HepG2 (cell line): ENCODE data around the gene RPL31. TPM values are rescaled to one million over a fixed set of nuclear protein-coding genes. Genes with fewer than 3 reads are reported as not detected.

Source experiments
- ATAC-seq: fragments of 200-7000 bp; cut with Tn5 transposase; 3 replicates; pipeline ENCODE4 v1.9.1; 2020; ENCODE audit warnings: mild to moderate bottlenecking, moderate library complexity
- BruUV-seq: library from RNA; stranded (reverse); fragments of 400-500 nt; replicated peaks from 2 replicates; lab custom pipeline; 2021; lab: Mats Ljungman, UMichigan
- CTCF ChIA-PET: fragments of 300-600 bp; formaldehyde crosslinking; extraction: SDS; loops from one replicate; lab custom pipeline; 2021; ENCODE audit warnings: low total read pairs, inconsistent platforms, low intra/inter-chr PET ratio; lab: Yijun Ruan, JAX
- POLR2A ChIA-PET: fragments of 350-600 bp; sonication (Branson Sonifier 250); formaldehyde crosslinking; loops from one replicate; lab custom pipeline; 2020; ENCODE audit warnings: antibody characterized with exemption, inconsistent platforms; lab: Yijun Ruan, JAX
- DNase-seq: peaks from one replicate; pipeline ENCODE4 v3.0.0-alpha.2; 2015; ENCODE audit warnings: low spot score
- FAIRE-seq: peaks from 3 replicates; lab custom pipeline; 2011; peaks lifted over from hg19 to GRCh38; lab: Jason Lieb, UNC
- H2AFZ ChIP-seq: one replicate; pipeline ENCODE4 v1.6.1; 2011; ENCODE audit warnings: low read length, inconsistent platforms
- H3K27ac ChIP-seq: fragments of 300-600 bp; 3 replicates; pipeline ENCODE4 v1.8.0; 2011; ENCODE audit warnings: mixed run types, mild to moderate bottlenecking, mixed read lengths, low read length, inconsistent platforms; ENCODE audit not compliant: insufficient read depth; ENCODE audit errors: extremely low read length
- H3K27me3 ChIP-seq, 2 experiments: fragments of 200-600 bp in 1 of 2; 2 replicates in 1 of 2; 3 replicates in 1 of 2; pipeline versions ENCODE4 v1.6.0 to v1.8.0; 2011; ENCODE audit warnings: low read length in 2 of 2, mild to moderate bottlenecking in 2 of 2, moderate library complexity in 2 of 2, inconsistent platforms in 1 of 2; ENCODE audit not compliant: insufficient read depth in 2 of 2, control insufficient read depth in 1 of 2
- H3K36me3 ChIP-seq, 2 experiments: fragments of 200-600 bp in 1 of 2; replicated peaks in 1 of 2; 2 replicates in 1 of 2; 3 replicates in 1 of 2; pipeline versions ENCODE4 v1.5.1 to v1.8.0; 2011; ENCODE audit warnings: low read length in 2 of 2, inconsistent platforms in 1 of 2; ENCODE audit not compliant: insufficient read depth in 2 of 2, control insufficient read depth in 1 of 2
- H3K4me1 ChIP-seq: 2 replicates; pipeline ENCODE4 v1.5.1; 2012; ENCODE audit warnings: low read length, inconsistent platforms; ENCODE audit not compliant: insufficient read depth
- H3K4me2 ChIP-seq: 2 replicates; pipeline ENCODE4 v1.6.0; 2011; ENCODE audit warnings: low read depth, low read length, inconsistent platforms
- H3K4me3 ChIP-seq, 3 experiments: fragments of 200-600 bp in 1 of 3; sonication (generic), shearing (Covaris generic) in 1 of 3; replicated peaks in 1 of 3; 2 replicates each; pipeline ENCODE4 v1.5.1; 2011 to 2016; ENCODE audit warnings: low read length in 3 of 3, inconsistent platforms in 2 of 3, low read depth in 2 of 3, mild to moderate bottlenecking in 2 of 3, control low read depth in 1 of 3, mixed read lengths in 1 of 3; ENCODE audit not compliant: insufficient read depth in 1 of 3
- H3K79me2 ChIP-seq: one replicate; pipeline ENCODE4 v1.6.1; 2011; ENCODE audit warnings: low read length, inconsistent platforms; ENCODE audit not compliant: insufficient read depth
- H3K9ac ChIP-seq: 2 replicates; pipeline ENCODE4 v1.6.0; 2011; ENCODE audit warnings: mild to moderate bottlenecking, low read depth, low read length, inconsistent platforms; ENCODE audit not compliant: insufficient read depth
- H3K9me3 ChIP-seq: 2 replicates; pipeline ENCODE4 v1.5.1; 2012; ENCODE audit warnings: mild to moderate bottlenecking, low read length
- H4K20me1 ChIP-seq: 2 replicates; pipeline ENCODE4 v1.6.0; 2011; ENCODE audit warnings: inconsistent platforms, mild to moderate bottlenecking, low read length, moderate library complexity; ENCODE audit not compliant: insufficient read depth
- FOXJ3 ChIP-seq: sonication (generic); formaldehyde crosslinking; IDR thresholded peaks from 2 replicates; pipeline ENCODE4 v1.4.0; 2020; ENCODE audit warnings: missing genetic modification reagents, mild to moderate bottlenecking, borderline replicate concordance
- MAFF ChIP-seq: IDR thresholded peaks from 2 replicates; pipeline ENCODE4 v1.6.1; 2011; ENCODE audit warnings: low read depth, low read length, improper control_type of control experiment
- MAFK ChIP-seq, 2 experiments: IDR thresholded peaks in 1 of 2; conservative IDR thresholded peaks in 1 of 2; 2 replicates each; pipeline ENCODE4 v1.6.1; 2011; ENCODE audit warnings: improper control_type of control experiment in 2 of 2, low read length in 2 of 2
- MBD4 ChIP-seq: IDR thresholded peaks from 2 replicates; pipeline ENCODE4 v1.6.1; 2012; ENCODE audit warnings: low read length, inconsistent platforms, borderline replicate concordance
- NCOR1 ChIP-seq: fragments of 200-600 bp; sonication (generic); IDR thresholded peaks from 2 replicates; pipeline ENCODE4 v1.7.0; 2017; ENCODE audit warnings: antibody characterized with exemption, low read length, borderline replicate concordance
- PAF1 ChIP-seq: IDR thresholded peaks from 2 replicates; pipeline ENCODE4 v1.6.1; 2016; ENCODE audit warnings: missing genetic modification reagents, missing compliant biosample characterization
- RBM22 ChIP-seq: fragments of 200-400 bp; formaldehyde crosslinking; optimal IDR thresholded peaks from 2 replicates; pipeline ENCODE3; 2017; ENCODE audit warnings: mild to moderate bottlenecking, low read length, moderate library complexity
- SP4 ChIP-seq: sonication (generic); formaldehyde crosslinking; IDR thresholded peaks from 2 replicates; pipeline ENCODE4 v1.8.1; 2023; ENCODE audit warnings: mild to moderate bottlenecking, missing genetic modification reagents
- SSRP1 ChIP-seq: IDR thresholded peaks from 2 replicates; pipeline ENCODE4 v1.6.1; 2016; ENCODE audit warnings: control low read depth
- ZFP36L1 ChIP-seq: sonication (generic); formaldehyde crosslinking; IDR thresholded peaks from 2 replicates; pipeline ENCODE4 v1.8.0; 2022; ENCODE audit warnings: mild to moderate bottlenecking, missing genetic modification reagents, moderate library complexity
- ZNF276 ChIP-seq: sonication (generic); formaldehyde crosslinking; IDR thresholded peaks from 2 replicates; pipeline ENCODE4 v1.4.0; 2020; ENCODE audit warnings: mild to moderate bottlenecking, low read depth, missing genetic modification reagents
- ZNF800 ChIP-seq: sonication (generic); formaldehyde crosslinking; IDR thresholded peaks from 2 replicates; pipeline ENCODE4 v1.4.0; 2020; ENCODE audit warnings: missing genetic modification reagents
- ZNF878 ChIP-seq: sonication (generic); formaldehyde crosslinking; IDR thresholded peaks from 2 replicates; pipeline ENCODE4 v1.8.1; 2023; ENCODE audit warnings: mild to moderate bottlenecking, missing genetic modification reagents, moderate library complexity
- WGBS: methylation state at CpG from one replicate; pipeline ENCODE4 v1.1.6; 2017; ENCODE audit warnings: low lambda C conversion rate; 5-methylcytosine and 5-hydroxymethylcytosine counted together
- in situ Hi-C: cut with HindIII; loops from 2 replicates; pipeline ENCODE4 v1.10.0; 2017; ENCODE audit warnings: low pct_unique_long_range_greater_than_20kb; ENCODE audit not compliant: extremely low pct_ligation_motif_present
- intact Hi-C: fragments of 100-400 bp; cut with micrococcal nuclease; formaldehyde crosslinking; loops from one replicate; pipeline ENCODE4 v1.10.0; 2022; ENCODE audit not compliant: unreplicated experiment
- polyA plus RNA-seq, 8 experiments: library from polyadenylated mRNA; depleted of rRNA in 3 of 8; stranded (reverse) in 7 of 8; unstranded in 1 of 8; fragments of >200 nt; fragmentation: Illumina TruSeq in 4 of 8; extraction: Trizol in 4 of 8; gene quantifications; 2 replicates each; pipeline versions ENCODE4 v1.2.1 to v1.2.3, GENCODE V29; 2011 to 2016; ENCODE audit warnings: low read depth in 4 of 8, missing spikeins in 1 of 8, mixed read lengths in 1 of 8; ENCODE audit not compliant: insufficient read depth in 1 of 8
- total RNA-seq, 5 experiments: library from RNA; depleted of rRNA; stranded (reverse); fragments of >200 nt; fragmentation: Illumina TruSeq; extraction: Trizol; gene quantifications; 2 replicates each; pipeline ENCODE4 v1.2.3, GENCODE V29; 2016; ENCODE audit warnings: low read depth in 1 of 5
- TF ChIP-seq, protein P1 (sequence below): sonication (generic); formaldehyde crosslinking; IDR thresholded peaks from 2 replicates; pipeline ENCODE4 v1.4.0; 2020; ENCODE audit warnings: mild to moderate bottlenecking, missing genetic modification reagents

RPL31 gene
- total and polyA plus RNA-seq, 2 of the 13 experiments (the other 11 are each of a cell fraction or from before 2014, with no cell fraction given), result 3,331 to 3,582 TPM

GRCh38 chr2:101012054-101012705 lies 10.1 kb downstream of the RPL31 start:
- H3K9ac ChIP-seq, result no peak overlapping the region
- peaks cover 19% of the 10 kb centered on the region for H4K20me1 ChIP-seq
- BruUV-seq, result no TSS peak
- no peak overlapping the region for H3K4me3 ChIP-seq
- ChIA-PET POLR2A (interaction anchor here (0.7 to 1.8 kb wide), 4 partner anchors 9 to 195 kb away, joined by 4 to 17 read pairs (median 4); partner anchors contain the start of gene RPL31), CTCF (interaction anchor here (0.8 to 3.9 kb wide), 6 partner anchors 25 to 239 kb away, joined by 3 to 53 read pairs (median 8); partner anchors contain the start of genes CNOT11 and TBC1D8)
- H3K4me2 ChIP-seq, result no peak overlapping the region
- DNase-seq (no peak), ATAC-seq (no peak), FAIRE-seq (no peak)
- TF ChIP-seq MBD4 (0 out of 2 replicates have a peak, but pooled peaks have one; percentile 12), MAFK (conservative IDR thresholded peaks at IDR 0.05 in 1 of 2, IDR thresholded peaks at IDR 0.05 in 1 of 2; ENCODE audit: low read length in 2 of 2) (peak; percentile 93 to 94), PAF1 (peak; percentile 36; the same call in 1 of the 2 replicates), FOXJ3 (0 out of 2 replicates have a peak, but pooled peaks have one; percentile 35), SSRP1 (CRISPR knock-in tag) (peak; percentile 14; the same call in 1 of the 2 replicates), SP4 (no peak), ZNF800 (0 out of 2 replicates have a peak, but pooled peaks have one; percentile 13), NCOR1 (no peak), RBM22 (peak; percentile 88), MAFF (peak; percentile 91), ZFP36L1 (peak; percentile 55; the same call in 1 of the 2 replicates), ZNF276 (CRISPR knock-in tag) (no peak), ZNF878 (CRISPR knock-in tag) (0 out of 2 replicates have a peak, but pooled peaks have one; percentile 62)
- TF ChIP-seq, protein P1, sequence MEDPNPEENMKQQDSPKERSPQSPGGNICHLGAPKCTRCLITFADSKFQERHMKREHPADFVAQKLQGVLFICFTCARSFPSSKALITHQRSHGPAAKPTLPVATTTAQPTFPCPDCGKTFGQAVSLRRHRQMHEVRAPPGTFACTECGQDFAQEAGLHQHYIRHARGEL (CRISPR knock-in tag), result no peak
- no peak overlapping the region for H3K27ac ChIP-seq
- no peaks in the 10 kb centered on the region for H3K9me3 ChIP-seq
- H3K27me3 ChIP-seq, result no peaks in the 10 kb centered on the region
- WGBS, result 89% methylated on average over 8 of the region's 8 CpGs
- H3K79me2 ChIP-seq, result peaks cover 5% of the 10 kb centered on the region
- H3K4me1 ChIP-seq, result no peaks in the 10 kb centered on the region
- in situ Hi-C loops (no loop called here), intact Hi-C loops (loop anchor here (1.0 to 5.0 kb wide), 2 partner anchors 140 to 195 kb away; no protein-coding TSS in a partner anchor)
- H3K36me3 ChIP-seq, result peaks cover 10 to 57% of the 10 kb centered on the region in 2 experiments; a peak in 4 of 5 replicates
- H2AFZ ChIP-seq, result no peak overlapping the region
